H1 (cell line): Measurements from ENCODE around the gene RNU1-4. TPM values are rescaled to one million over a fixed set of nuclear protein-coding genes. Genes with fewer than 3 reads are reported as not detected.
"Not testable (repeated sequence)": the region's sequence is repeated elsewhere in the genome, so short reads cannot be mapped to it uniquely, and the experiment has no call there.

Source experiments
- CTCF ChIA-PET: fragments of 300-600 bp; sonication (Branson Sonifier 250); formaldehyde crosslinking; loops from one replicate; lab custom pipeline; 2021; ENCODE audit not compliant: partially characterized antibody; lab: Charles Lee
- POLR2A ChIA-PET: fragments of 300-600 bp; sonication (Branson Sonifier 250); formaldehyde crosslinking; loops from one replicate; lab custom pipeline; 2021; ENCODE audit warnings: inconsistent platforms; ENCODE audit not compliant: partially characterized antibody; lab: Charles Lee
- DNase-seq, 2 experiments: peaks; one replicate each; pipeline versions ENCODE4 v3.0.0 to v3.0.0-alpha.2; 2010 to 2022; ENCODE audit warnings: low spot score in 2 of 2, low read depth in 1 of 2, mixed read lengths in 1 of 2
- FAIRE-seq: peaks from 2 replicates; lab custom pipeline; 2011; peaks lifted over from hg19 to GRCh38; lab: Jason Lieb, UNC
- H2AFZ ChIP-seq: 2 replicates; pipeline ENCODE4 v1.8.1; 2012; ENCODE audit warnings: low read length, inconsistent platforms
- H2AK5ac ChIP-seq: 2 replicates; pipeline ENCODE4 v1.6.1; 2013; ENCODE audit warnings: low read depth, low read length
- H2BK120ac ChIP-seq: replicated peaks from 2 replicates; pipeline ENCODE3; 2013; ENCODE audit warnings: low read depth, low read length, inconsistent platforms
- H2BK12ac ChIP-seq: 2 replicates; pipeline ENCODE4 v1.6.1; 2013; ENCODE audit warnings: low read depth, low read length
- H2BK15ac ChIP-seq: 2 replicates; pipeline ENCODE4 v1.6.1; 2013; ENCODE audit warnings: low read length
- H2BK20ac ChIP-seq: 2 replicates; pipeline ENCODE4 v1.6.1; 2013; ENCODE audit warnings: low read length
- H2BK5ac ChIP-seq: 2 replicates; pipeline ENCODE4 v1.6.1; 2013; ENCODE audit warnings: low read depth, low read length
- H3K14ac ChIP-seq: 2 replicates; pipeline ENCODE4 v1.6.1; 2013; ENCODE audit warnings: inconsistent platforms; ENCODE audit not compliant: insufficient read length
- H3K18ac ChIP-seq: 2 replicates; pipeline ENCODE4 v1.6.1; 2013; ENCODE audit warnings: low read length; ENCODE audit errors: extremely low read depth
- H3K23ac ChIP-seq: 2 replicates; pipeline ENCODE4 v1.6.1; 2013; ENCODE audit warnings: inconsistent platforms; ENCODE audit not compliant: insufficient read length
- H3K23me2 ChIP-seq: 2 replicates; pipeline ENCODE4 v1.6.1; 2013; ENCODE audit warnings: low read depth, low read length
- H3K27ac ChIP-seq: 2 replicates; pipeline ENCODE4 v1.6.1; 2011; ENCODE audit warnings: low read depth, low read length, inconsistent platforms
- H3K27me3 ChIP-seq, 4 experiments: replicated peaks in 1 of 4; 1 replicate in 1 of 4; 2 replicates in 3 of 4; pipeline versions ENCODE4 v1.6.1 to v1.8.1; 2011 to 2013; ENCODE audit warnings: low read length in 3 of 4, mild to moderate bottlenecking in 3 of 4, inconsistent platforms in 2 of 4, mixed read lengths in 2 of 4, moderate library complexity in 1 of 4; ENCODE audit not compliant: control insufficient read depth in 3 of 4, insufficient read depth in 3 of 4; ENCODE audit errors: extremely low read depth in 1 of 4
- H3K36me3 ChIP-seq, 4 experiments: 2 replicates each; pipeline versions ENCODE4 v1.6.1 to v1.8.1; 2011 to 2013; ENCODE audit warnings: mild to moderate bottlenecking in 4 of 4, low read length in 3 of 4, moderate library complexity in 2 of 4, control low read depth in 1 of 4, inconsistent platforms in 1 of 4; ENCODE audit not compliant: insufficient read depth in 4 of 4, control insufficient read depth in 2 of 4
- H3K4ac ChIP-seq: replicated peaks from 2 replicates; pipeline ENCODE3; 2013; ENCODE audit warnings: low read length, low read depth, mixed read lengths, inconsistent platforms; ENCODE audit not compliant: insufficient read length
- H3K4me1 ChIP-seq, 4 experiments: replicated peaks in 1 of 4; 1 replicate in 1 of 4; 2 replicates in 3 of 4; pipeline versions ENCODE4 v1.6.1 to v1.8.1; 2011 to 2013; ENCODE audit warnings: low read length in 3 of 4, inconsistent platforms in 2 of 4, mixed read lengths in 1 of 4; ENCODE audit not compliant: insufficient read depth in 4 of 4, control insufficient read depth in 3 of 4
- H3K4me2 ChIP-seq, 2 experiments: 2 replicates each; pipeline versions ENCODE4 v1.6.1 to v1.8.1; 2011 to 2013; ENCODE audit warnings: low read depth in 2 of 2, low read length in 2 of 2, control low read depth in 1 of 2, inconsistent platforms in 1 of 2, mild to moderate bottlenecking in 1 of 2; ENCODE audit not compliant: insufficient read depth in 1 of 2
- H3K4me3 ChIP-seq, 4 experiments: fragments of 200-600, 300-600 bp in 1 of 4; sonication (generic), shearing (Covaris generic), sonication (Bioruptor Twin) in 1 of 4; 2 replicates each; pipeline versions ENCODE4 v1.5.1 to v1.8.1; 2011 to 2016; ENCODE audit warnings: low read length in 4 of 4, low read depth in 3 of 4, control low read depth in 2 of 4, inconsistent platforms in 2 of 4, mild to moderate bottlenecking in 2 of 4, mixed read lengths in 1 of 4, moderate library complexity in 1 of 4; ENCODE audit not compliant: insufficient read depth in 2 of 4; ENCODE audit errors: extremely low read depth in 1 of 4
- H3K56ac ChIP-seq: replicated peaks from 2 replicates; pipeline ENCODE3; 2013; ENCODE audit warnings: low read depth, mild to moderate bottlenecking, mixed read lengths, low read length, inconsistent platforms; ENCODE audit not compliant: insufficient read length
- H3K79me1 ChIP-seq: 2 replicates; pipeline ENCODE4 v1.6.1; 2013; ENCODE audit warnings: low read depth, low read length, control low read depth
- H3K79me2 ChIP-seq, 2 experiments: 2 replicates each; pipeline versions ENCODE4 v1.6.1 to v1.8.1; 2012 to 2013; ENCODE audit warnings: low read length in 2 of 2, mild to moderate bottlenecking in 2 of 2, inconsistent platforms in 1 of 2; ENCODE audit not compliant: insufficient read depth in 2 of 2, control insufficient read depth in 1 of 2
- H3K9ac ChIP-seq, 4 experiments: replicated peaks in 1 of 4; 1 replicate in 1 of 4; 2 replicates in 3 of 4; pipeline versions ENCODE4 v1.6.1 to v1.8.1; 2011 to 2013; ENCODE audit warnings: low read depth in 3 of 4, low read length in 3 of 4, control low read depth in 2 of 4, mild to moderate bottlenecking in 2 of 4, moderate library complexity in 2 of 4, inconsistent platforms in 1 of 4; ENCODE audit errors: extremely low read depth in 1 of 4
- H3K9me3 ChIP-seq, 2 experiments: 2 replicates each; pipeline versions ENCODE4 v1.6.1 to v1.8.1; 2012 to 2013; ENCODE audit warnings: mild to moderate bottlenecking in 2 of 2, moderate library complexity in 2 of 2, control low read depth in 1 of 2, inconsistent platforms in 1 of 2, low read depth in 1 of 2, low read length in 1 of 2, mixed read lengths in 1 of 2; ENCODE audit not compliant: insufficient read depth in 2 of 2
- H4K20me1 ChIP-seq, 2 experiments: replicated peaks in 1 of 2; 2 replicates each; pipeline versions ENCODE3 to v1.8.1; 2011 to 2013; ENCODE audit warnings: inconsistent platforms in 2 of 2, low read length in 2 of 2, mild to moderate bottlenecking in 1 of 2; ENCODE audit not compliant: insufficient read depth in 2 of 2, control insufficient read depth in 1 of 2
- H4K5ac ChIP-seq: 2 replicates; pipeline ENCODE4 v1.6.1; 2013; ENCODE audit warnings: low read length, low read depth, mixed read lengths, inconsistent platforms; ENCODE audit not compliant: insufficient read length
- H4K8ac ChIP-seq: 2 replicates; pipeline ENCODE4 v1.8.0; 2013; ENCODE audit warnings: mild to moderate bottlenecking, moderate library complexity, low read length, inconsistent platforms; ENCODE audit not compliant: insufficient read depth; ENCODE audit errors: extremely low read depth
- H4K91ac ChIP-seq: replicated peaks from 2 replicates; pipeline ENCODE3; 2013; ENCODE audit warnings: low read length, mixed read lengths, inconsistent platforms; ENCODE audit not compliant: insufficient read length
- WGBS, 2 experiments: shearing (Covaris generic) in 1 of 2; methylation state at CpG; one replicate each; pipeline versions ENCODE4 v1.1.6 to v1.1.7; 2013 to 2015; ENCODE audit warnings: low lambda C conversion rate in 2 of 2, mixed read lengths in 2 of 2, inconsistent platforms in 1 of 2, low coverage in 1 of 2, missing lambda C conversion rate in 1 of 2; ENCODE audit not compliant: insufficient replicate concordance in 2 of 2, insufficient coverage in 1 of 2, insufficient read length in 1 of 2; ENCODE audit errors: extremely low coverage in 1 of 2, missing lambda C conversion rate in 1 of 2; 5-methylcytosine and 5-hydroxymethylcytosine counted together
- polyA plus RNA-seq, 7 experiments: library from polyadenylated mRNA; depleted of rRNA in 3 of 7; stranded (reverse) in 5 of 7; unstranded in 2 of 7; fragments of >200 nt in 5 of 7; fragments of 200-250 nt in 2 of 7; gene quantifications; 1 replicate in 5 of 7; 2 replicates in 1 of 7; 4 replicates in 1 of 7; pipeline versions ENCODE4 v1.2.1 to v1.2.3, GENCODE V29; 2011 to 2013; ENCODE audit warnings: missing spikeins in 2 of 7, mixed read lengths in 2 of 7
- total RNA-seq: library from RNA; stranded (reverse); fragmentation: NEBNext Ultra II Directional; extraction: Animal tissue kit (Norgen Biotek cat#: 25700); gene quantifications from 2 replicates; pipeline ENCODE4 v1.2.1, GENCODE V29; 2021

The RNU1-4 gene
- total and polyA plus RNA-seq, 2 of the 8 experiments (the other 6 are each of a cell fraction or from before 2014, with no cell fraction given) = 145 to 1,303 TPM

DNA sequence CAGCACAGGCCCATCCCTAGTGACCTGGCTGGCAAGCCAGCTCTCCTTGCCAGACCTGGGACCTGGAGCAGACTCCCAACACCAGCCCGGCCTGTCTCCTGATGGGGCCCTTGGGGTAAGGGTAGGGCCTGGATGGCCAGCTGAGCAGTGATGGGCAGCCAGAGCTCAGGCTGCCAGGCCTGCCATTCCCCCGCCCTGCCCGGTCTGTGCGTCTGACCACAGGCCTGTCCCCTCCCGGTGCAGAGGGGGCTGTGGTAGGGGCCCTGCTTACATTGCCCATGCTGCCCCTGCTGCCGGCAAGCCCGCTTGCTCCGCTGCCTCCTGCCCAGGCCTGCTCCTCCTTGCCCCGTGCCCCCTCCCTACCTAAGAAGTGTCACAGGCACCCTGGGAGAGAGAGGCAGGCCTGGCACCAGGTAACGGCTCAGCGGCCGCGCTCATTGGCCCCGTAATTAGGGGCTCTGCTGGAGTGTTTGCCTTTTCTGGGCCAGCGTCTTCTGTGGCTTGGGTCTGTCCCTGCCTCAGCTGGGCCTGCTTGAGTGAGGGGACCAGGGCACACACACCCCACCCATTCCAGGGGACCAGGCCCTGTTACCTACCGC lies 35.7 kb upstream of the RNU1-4 start:
- H4K8ac ChIP-seq, H3K4ac ChIP-seq, H2BK5ac ChIP-seq, H3K23ac ChIP-seq, H3K9ac ChIP-seq, H3K4me3 ChIP-seq, H3K79me2 ChIP-seq, H4K5ac ChIP-seq, H3K56ac ChIP-seq, H3K36me3 ChIP-seq, H2AK5ac ChIP-seq, H2AFZ ChIP-seq, H3K27ac ChIP-seq, H3K23me2 ChIP-seq, H3K4me2 ChIP-seq, H3K79me1 ChIP-seq, H4K20me1 ChIP-seq, H2BK15ac ChIP-seq, H2BK120ac ChIP-seq, DNase-seq, H3K9me3 ChIP-seq, H3K18ac ChIP-seq, H4K91ac ChIP-seq, H2BK12ac ChIP-seq, H3K27me3 ChIP-seq, H3K14ac ChIP-seq, FAIRE-seq, H3K4me1 ChIP-seq, H2BK20ac ChIP-seq: not testable (repeated sequence)
- POLR2A ChIA-PET = interaction anchor here (1.3 to 6.8 kb wide), 3 partner anchors 11 to 84 kb away, joined by 4 to 52 read pairs (median 6); no protein-coding TSS in a partner anchor
- WGBS, 2 experiments = 83% methylated on average over 7 of the region's 16 CpGs; no CpG with 5 or more reads in 1 of the 2 experiments
- CTCF ChIA-PET = interaction anchor here (0.7 to 29.9 kb wide), 6 partner anchors 6 to 900 kb away, joined by 5 to 723 read pairs (median 312); partner anchors contain the start of gene NBPF1

DNA sequence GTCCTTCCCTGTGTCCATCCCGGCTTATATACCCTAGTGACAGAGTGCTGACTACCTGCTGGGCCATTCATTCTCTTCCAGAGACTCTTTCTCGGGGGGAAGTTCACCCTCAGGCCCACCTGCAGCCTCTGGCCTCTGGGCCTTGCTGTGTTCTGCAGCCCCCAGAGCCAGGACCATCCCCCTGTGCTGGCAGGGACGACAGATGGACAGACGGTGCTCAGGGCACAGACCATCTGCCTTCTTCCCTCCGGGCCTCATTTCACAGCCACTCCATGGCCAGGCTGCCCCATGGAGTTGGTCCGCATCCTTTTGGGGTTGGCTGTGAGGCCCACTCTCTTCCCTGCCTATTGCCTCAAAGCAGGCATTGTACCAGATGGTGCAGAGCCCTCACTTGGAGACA lies 34.0 kb upstream of the RNU1-4 start:
- not testable (repeated sequence) for H2BK5ac ChIP-seq, H3K4me3 ChIP-seq, H2AK5ac ChIP-seq, H3K14ac ChIP-seq, H4K20me1 ChIP-seq, H3K56ac ChIP-seq, H3K4ac ChIP-seq, H2BK20ac ChIP-seq, H2BK120ac ChIP-seq, H3K4me2 ChIP-seq, DNase-seq, H3K9me3 ChIP-seq, H3K36me3 ChIP-seq, H3K79me2 ChIP-seq, H3K18ac ChIP-seq, H3K27me3 ChIP-seq, H3K23ac ChIP-seq, H4K5ac ChIP-seq, FAIRE-seq, H4K91ac ChIP-seq, H2BK15ac ChIP-seq, H3K23me2 ChIP-seq, H3K79me1 ChIP-seq, H3K4me1 ChIP-seq, H2AFZ ChIP-seq, H4K8ac ChIP-seq, H3K27ac ChIP-seq, H2BK12ac ChIP-seq, H3K9ac ChIP-seq
- ChIA-PET CTCF (interaction anchor here (2.8 to 29.9 kb wide), 4 partner anchors 7 to 89 kb away, joined by 16 to 723 read pairs (median 667); partner anchors contain the start of gene NBPF1), POLR2A (interaction anchor here (0.9 to 6.8 kb wide), 4 partner anchors 11 to 90 kb away, joined by 3 to 52 read pairs (median 4); no protein-coding TSS in a partner anchor)
- WGBS, 2 experiments = 83% methylated on average over 6 of the region's 6 CpGs; no CpG with 5 or more reads in 1 of the 2 experiments
